ENCODE measurements around the gene TRMT44.

TRMT44 gene

DNA sequence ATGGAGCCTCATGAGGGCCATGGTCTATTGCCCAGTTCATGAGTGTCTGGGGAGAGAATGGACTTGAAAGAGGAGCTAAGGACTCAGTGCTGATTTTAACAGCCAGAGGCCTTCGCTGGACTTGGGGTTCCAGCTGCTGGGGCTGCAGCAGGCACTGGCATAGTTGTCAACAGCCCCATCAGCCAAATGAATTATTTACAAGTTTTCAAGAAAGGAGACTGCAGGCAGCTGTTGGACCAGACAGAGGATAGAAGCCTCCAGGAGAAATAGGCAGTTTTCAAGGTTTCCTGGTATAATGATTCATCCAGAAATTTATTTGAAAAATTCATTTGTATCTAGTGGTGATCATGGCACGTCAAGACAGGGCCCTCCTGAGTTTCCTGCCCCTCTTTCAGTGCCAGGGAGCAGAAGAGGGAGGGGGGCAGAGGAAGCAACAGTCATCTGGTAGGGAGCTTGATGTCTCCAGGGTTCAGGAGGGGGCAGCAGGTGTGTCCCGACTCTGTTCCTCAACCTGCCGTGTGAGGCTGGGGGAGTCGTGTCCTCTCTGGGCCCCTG lies 76.5 kb downstream of the TRMT44 start:
- no peak for DNase-seq

DNA sequence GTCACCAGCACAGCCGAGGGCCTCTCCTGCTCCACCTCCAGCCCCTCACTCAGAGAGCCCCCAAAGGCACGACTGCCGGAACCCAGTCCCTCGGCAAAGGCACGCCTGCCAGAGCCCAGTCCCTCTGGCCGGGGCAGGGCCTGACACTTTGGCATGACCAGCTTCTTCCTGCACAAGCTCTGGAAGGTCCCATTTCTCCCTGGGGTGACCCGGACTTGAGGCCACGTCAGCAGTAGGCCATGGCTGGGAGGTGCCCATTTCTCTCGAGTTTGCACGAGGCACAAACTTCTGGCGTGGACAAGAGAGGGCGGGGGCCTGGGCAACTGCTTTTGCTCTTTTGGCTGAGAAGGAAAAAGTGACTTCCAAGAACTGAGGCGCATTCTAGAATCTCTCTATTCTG lies 77.4 kb downstream of the TRMT44 start:
- no peak for DNase-seq

DNA sequence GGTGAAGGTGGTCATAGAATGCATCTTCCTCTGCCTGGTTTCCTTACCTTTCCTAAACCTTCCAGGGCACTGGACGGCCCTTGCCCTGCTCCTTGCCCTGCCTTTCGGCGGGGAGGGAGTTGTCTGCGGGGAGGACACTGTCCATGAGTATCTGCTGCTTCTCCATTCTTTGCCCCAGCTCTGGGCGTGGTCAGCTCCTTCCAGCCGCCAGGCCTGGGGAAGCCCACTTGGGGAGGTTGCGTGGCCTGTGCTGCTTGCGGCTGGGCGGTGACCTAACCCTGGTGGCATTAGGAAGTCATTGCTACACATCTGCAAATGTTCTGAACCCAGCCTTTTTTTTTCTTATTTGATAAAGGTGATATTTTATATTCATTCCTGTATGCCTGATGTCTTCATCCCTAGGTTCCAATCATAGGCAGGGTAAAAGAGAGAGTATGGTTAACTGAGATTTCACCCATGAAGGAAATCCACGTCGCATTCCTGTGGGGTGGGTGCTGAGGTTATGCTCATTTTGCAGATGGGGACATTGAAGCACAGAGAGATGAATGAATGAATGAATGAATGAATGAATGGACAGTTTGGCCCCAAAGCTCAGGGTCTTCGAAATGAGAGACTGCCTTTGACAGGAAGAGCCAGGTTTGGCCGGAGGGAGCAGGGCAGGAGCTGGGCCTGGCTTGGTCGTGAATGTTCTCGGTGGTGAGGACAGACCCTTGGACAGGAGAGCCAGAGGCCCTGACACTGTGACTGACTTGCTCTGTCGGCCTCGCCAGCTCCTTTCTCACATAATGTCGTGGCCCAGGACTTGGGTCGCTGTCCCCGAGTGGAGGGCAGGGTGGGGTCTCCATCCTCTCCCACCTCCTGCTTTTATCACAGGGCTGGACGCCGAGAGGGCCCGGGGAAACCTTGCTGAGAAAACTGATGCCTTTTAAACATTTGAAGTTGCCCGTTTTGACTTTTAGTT lies 81.9 kb downstream of the TRMT44 start:
- no peak for DNase-seq

DNA sequence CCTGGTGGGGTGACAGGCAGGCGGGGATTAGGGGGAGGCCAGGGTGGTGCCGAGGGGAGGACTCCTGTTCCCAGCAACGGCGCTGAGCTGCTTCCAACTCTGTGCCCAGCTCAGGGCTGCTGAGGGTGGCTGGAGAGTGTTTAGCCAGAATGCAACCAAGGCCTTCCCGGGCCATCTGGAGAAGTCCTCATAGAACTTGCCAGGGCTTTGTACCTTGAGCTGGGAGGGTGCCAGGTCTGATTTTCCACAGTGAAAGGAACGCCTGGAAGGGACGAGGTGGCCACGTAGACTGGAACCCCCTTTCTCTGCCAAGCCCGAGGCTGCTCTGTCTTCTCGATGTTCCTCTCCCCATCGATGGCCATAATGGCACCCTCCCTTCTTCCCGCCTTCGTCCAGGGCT lies 82.6 kb downstream of the TRMT44 start:
- DNase-seq, result no peak

DNA sequence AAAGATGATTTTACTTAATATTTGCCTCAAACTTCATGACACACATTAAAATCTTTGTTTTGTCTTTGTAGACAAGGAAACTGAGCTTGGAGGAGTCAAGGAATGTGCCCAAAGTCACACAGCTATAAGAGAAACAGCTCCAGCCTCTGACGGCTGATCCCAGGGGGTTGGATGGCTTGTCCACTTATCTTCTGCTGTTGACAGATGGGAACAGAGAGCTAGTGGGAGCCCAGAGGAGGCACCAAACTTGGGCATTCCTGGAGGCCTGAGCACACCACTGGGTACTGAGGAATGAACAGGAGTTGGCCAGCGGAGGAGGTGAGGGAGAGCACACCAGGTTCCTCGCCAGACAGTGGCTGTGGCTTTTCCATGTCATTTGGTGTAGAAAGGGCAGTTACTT lies 83.2 kb downstream of the TRMT44 start:
- DNase-seq, result no peak

DNA sequence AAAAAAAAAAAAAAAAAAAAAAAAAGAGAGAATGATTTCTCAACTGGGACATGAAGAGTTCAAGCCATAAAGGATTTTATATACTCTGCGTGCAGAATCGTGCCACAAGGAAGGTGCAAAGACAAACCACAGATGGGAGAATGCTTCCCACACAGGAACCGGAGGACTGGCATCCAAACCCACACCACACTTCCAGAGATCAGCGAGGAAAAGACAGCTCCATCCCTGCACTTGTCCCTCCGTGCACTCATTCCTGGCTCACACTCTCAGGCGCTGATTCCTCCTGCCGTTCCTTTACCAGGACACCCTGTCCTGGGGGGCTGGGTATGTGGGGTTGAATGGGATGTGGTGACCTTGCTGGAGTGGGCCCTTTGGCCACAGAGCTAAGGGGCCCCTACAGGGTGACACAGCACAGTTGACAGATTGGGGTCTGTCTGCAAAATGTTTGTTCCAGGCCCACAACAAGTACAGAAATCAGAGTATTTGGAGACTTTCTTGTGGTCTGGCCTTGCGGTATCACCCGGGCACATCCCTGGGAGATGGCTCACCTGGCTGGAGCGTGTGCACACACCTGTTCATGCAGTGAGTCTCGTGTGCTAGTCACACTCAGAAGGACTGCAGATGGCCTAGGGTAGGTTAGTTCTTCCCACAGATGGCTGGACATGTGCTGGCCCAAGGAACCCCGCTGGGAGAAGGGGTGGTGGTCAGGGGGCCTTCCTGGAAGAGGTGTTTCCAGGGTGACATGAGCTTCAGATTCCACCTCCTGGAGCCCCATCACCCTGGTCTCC lies 84.2 kb downstream of the TRMT44 start:
- DNase-seq, result no peak

DNA sequence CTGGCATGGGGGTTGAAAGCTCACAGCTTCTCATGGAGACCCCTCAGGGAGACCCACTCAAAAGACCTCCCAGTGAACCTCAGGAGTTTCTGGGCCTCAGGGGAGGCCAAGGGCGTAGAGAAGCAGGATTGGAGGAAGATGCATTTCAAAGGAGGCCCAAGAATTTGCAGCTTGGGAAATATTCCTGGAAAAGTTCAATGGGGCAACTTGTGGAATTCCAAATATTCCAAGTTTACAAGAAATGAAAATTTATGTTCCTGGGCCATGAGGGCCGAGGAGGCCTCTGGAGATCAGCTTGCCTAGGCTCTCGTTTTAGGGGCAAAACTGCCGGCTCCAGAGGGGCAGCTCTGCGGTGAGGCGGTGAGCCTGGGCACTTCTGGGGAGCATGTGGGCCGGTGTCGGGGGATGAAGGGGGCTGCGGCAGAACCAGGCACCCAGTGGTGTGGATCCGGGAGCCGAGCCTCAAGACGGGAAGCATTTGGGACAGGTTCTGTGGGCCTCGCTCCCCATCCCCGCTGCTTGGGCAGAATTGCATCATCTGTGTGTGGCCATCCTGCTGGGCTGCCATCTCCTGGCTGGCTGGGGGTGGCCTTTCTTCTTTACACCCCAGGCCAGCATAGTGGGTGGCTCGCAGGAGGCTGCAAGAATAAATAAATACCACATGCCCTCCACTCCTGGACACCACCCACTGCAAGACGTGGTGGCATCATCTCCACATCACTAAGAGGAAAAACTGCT lies 85.0 kb downstream of the TRMT44 start:
- DNase-seq, result no peak
